HG03139 (cell line): ENCODE data around the gene WDFY2.
"Not testable (repeated sequence)": the region's sequence is repeated elsewhere in the genome, so short reads cannot be mapped to it uniquely, and the experiment has no call there.

ENCODE experiments used
- ATAC-seq: cut with Tn5 transposase; IDR thresholded peaks from one replicate; pipeline ENCODE4 v1.9.1; 2021; ENCODE audit not compliant: unreplicated experiment

The WDFY2 gene

GRCh38 chr13:51689663-51689996, 105.4 kb downstream of the WDFY2 start:
- no peak for ATAC-seq

DNA sequence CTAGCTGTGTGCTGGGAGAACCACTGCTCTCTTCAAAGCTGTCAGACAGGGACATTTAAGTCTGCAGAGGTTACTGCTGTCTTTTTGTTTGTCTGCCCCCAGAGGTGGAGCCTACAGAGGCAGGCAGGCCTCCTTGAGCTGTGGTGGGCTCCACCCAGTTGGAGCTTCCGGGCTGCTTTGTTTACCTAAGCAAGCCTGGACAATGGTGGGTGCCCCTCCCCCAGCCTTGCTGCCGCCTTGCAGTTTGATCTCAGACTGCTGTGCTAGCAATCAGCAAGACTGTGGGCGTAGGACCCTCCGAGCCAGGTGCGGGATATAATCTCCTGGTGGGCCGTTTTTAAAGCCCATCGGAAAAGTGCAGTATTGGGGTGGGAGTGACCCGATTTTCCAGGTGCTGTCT, 111.4 kb downstream of the WDFY2 start:
- ATAC-seq, result not testable (repeated sequence)

DNA sequence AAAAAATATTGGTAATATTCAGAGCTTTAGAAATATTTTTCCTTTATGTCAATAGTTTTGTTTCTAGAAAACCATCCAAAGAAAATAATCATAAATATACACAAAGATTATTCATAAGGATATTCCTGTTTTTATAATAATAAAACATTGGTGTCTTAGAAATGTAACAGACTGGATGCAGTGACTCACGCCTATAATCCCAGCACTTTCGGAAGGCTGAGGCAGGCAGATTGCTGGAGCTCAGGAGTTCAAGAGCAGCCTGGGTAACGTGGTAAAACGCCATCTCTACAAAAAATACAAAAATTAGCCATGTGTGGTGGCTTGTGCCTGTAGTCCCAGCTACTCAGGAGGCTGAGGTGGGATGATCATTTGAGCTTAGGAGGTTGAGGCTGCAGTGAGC, 112.9 kb downstream of the WDFY2 start:
- ATAC-seq, result no peak

- no peak for ATAC-seq
Measured at GRCh38 chr13:51697855-51698254, 113.6 kb downstream of the WDFY2 start.

DNA sequence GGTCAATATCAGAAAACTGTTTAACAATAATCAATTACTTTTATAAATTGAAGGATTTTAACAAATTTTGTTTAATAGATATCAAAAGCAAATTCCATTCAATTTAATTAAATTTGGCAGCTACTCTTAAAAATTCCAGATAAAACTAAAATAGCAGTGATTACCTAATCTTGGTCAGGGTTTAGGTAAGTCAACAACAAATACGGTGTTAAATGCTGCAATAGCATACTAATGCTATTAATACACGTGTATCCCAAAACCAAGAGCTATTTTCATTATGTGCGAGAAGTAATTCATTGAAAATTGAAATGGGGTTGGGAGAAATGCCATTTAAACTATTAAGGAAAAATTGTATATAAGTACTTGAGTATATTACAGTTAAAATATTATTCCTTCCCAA, 114.1 kb downstream of the WDFY2 start:
- ATAC-seq, result no peak

DNA sequence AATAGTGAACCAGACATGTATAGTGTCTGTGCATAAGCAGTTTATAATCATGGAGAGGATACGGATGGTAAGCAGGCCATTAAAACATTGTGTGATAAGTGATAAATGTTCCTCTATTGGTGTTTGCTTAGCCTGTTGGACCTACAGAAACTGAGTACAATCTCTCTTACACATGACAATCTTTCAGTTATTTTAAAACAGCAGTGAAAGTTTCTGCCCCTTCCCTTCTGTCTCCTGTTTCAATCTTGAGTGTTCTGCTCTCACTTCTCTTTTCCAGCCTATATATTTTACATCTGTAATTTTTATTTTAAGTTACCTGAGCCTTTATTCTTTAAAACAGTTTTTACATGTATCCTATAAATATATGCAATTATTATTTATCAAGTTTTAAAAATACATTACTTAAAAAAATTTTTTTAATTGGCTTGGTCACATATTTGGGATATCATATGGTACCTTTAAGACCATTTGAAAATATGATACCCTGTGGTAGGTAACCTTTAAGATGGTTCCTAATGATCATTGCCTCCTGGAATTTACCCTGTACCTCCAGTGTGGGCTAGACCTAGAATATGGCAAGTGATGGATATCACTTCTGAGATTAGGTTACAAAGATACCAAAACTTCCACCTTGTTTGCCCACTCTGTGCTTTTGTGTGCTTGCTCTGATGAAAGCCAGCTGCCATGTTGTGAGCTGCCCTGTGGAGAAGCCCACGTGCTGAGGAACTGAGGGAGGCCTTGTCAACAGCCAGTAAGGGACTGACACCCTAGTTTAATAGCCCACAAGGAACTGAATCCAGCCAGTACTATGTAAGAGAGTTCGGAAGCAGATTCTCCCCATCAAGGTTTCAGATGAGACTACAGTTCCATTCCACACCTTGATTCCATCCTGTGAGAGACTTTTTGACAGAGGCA, 120.4 kb downstream of the WDFY2 start:
- ATAC-seq, result peak; percentile 75

- ATAC-seq, result no peak
Measured at GRCh38 chr13:51707461-51707860, 123.2 kb downstream of the WDFY2 start.

DNA sequence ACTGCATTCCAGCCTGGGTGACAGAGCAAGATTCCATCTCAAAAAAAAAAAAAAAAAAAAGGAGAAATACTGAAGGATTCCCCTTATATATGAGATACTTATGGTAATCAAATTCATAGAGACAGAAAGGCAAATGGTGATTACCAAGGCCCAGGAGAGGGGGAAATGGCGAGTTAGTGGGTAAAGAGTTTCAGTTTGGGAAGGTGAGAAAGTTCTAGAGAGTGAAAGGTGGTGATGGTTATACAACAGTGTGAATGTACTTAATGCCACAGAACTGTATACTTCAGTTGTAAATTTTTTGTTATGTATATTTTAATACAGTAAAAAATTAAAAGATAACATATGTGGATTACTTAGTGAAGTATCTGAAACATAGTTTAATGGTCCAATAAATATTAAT, 129.5 kb downstream of the WDFY2 start:
- ATAC-seq, result no peak

- no peak for ATAC-seq
Measured at GRCh38 chr13:51714663-51715168, 130.5 kb downstream of the WDFY2 start.

DNA sequence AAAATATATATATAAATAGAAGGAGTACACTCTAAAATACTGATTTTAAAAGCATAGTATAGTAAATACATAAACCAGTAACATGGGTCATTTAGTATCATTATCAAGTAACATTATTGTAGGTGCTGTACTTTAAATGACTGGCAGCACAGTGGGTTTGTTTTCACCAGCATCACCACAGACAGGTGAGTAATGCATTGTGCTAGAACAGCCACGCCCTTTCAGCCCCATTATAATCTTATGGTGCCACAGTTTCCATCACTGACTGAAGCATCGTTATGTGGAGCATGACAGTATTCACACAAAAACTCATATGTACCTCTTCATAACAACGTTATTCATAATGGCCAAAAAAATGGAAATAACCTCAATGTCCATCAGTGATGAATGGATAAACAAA, 131.4 kb downstream of the WDFY2 start:
- ATAC-seq, result no peak

DNA sequence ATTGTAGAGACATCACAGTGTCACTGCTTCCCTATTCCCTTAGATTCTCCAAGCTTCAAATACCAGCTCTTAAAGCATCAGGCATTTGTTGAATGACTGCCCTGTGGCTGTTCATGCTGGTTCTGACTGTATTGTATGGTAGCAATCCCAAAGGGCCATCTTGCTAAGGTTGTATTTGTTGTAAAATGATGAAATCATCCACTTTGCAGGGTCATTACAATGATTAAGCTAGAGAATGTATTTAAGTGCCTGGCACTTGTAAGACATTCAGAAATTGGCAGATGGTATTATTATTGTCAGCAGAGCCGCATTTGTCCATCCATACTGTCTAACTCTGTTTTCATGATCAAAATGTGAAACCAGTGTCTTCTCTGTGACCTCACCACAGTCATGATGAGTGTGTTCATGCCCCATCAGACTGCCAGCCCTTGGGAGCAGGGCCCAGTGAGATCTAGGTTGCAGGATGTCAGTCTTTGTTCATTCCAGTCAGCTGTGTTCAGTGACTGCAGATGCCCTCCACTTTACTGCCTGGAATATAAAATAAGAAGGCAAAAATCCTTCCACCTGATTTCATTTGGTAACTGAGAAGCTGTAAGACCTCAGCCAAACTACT, 133.6 kb downstream of the WDFY2 start:
- ATAC-seq, result no peak

DNA sequence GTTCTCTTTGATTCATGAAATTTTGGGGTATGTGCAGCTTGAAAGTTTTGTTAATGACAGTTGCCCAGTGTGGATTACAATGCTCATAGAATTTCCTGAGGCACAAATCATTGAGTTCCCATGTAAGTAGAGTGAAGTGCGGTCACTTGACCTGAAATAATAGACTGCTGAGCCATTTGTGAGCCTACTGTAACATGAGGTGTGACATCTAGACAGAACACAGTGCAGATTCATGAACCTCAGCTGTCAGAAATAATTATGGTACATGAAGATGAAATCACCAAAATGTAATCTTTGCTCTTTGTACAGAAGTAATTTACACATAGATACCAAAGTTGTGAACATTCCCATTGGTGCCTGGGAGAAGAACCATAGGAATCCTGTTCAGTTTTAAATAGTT, 135.1 kb downstream of the WDFY2 start:
- no peak for ATAC-seq

GRCh38 chr13:51721496-51721895, 137.2 kb downstream of the WDFY2 start:
- ATAC-seq, result peak; percentile 54

- ATAC-seq, result no peak
Measured at GRCh38 chr13:51723529-51723928, 139.3 kb downstream of the WDFY2 start.

DNA sequence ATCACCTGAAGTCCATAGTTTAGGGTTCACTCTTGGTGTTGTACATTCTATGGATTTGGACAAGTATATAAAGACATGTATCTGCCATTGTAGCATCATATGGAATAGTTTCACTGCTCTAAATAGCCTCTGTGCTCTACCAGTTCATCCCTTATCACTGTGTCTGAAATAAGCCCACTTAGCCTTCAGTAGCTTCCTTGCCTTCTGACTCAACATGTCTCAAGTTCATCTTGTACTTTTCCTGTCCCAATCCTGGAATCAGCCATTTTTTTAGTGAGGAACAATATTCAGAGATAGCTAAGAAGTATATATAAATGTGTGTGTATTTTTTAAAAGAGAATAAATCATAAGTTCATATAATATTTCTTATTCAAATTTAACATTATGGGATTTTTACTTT, 140.5 kb downstream of the WDFY2 start:
- no peak for ATAC-seq

GRCh38 chr13:51726446-51727193, 142.4 kb downstream of the WDFY2 start:
- ATAC-seq, result no peak

DNA sequence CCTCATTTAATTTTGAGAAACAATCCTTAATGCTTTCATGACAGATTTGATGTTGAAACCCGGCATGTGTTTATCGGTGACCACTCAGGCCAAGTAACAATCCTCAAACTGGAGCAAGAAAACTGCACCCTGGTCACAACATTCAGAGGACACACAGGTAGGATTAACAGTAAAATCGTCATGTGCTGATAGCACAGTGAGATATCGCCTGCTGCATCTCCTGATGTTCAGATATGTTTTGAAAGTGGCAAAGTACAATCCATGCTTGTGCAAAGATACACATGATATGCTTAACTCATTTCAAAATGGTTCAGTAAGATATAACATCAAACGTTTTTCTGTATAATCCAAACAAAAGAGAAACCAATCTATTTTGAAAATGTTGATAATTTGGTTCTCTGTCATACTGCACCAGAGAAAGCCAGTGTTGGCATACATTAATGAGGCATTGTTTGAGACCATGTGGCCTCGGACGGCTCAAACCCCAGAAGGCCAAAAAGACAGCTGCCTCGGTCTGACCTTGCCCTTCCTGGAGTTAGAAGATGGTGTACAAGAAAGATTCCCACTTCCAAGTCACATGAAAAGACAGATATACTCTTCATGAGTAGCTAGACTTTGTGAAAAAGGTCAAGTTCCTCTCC, 143.5 kb downstream of the WDFY2 start:
- ATAC-seq, result no peak

- ATAC-seq, result no peak
Measured at GRCh38 chr13:51728275-51728673, 144.0 kb downstream of the WDFY2 start.

DNA sequence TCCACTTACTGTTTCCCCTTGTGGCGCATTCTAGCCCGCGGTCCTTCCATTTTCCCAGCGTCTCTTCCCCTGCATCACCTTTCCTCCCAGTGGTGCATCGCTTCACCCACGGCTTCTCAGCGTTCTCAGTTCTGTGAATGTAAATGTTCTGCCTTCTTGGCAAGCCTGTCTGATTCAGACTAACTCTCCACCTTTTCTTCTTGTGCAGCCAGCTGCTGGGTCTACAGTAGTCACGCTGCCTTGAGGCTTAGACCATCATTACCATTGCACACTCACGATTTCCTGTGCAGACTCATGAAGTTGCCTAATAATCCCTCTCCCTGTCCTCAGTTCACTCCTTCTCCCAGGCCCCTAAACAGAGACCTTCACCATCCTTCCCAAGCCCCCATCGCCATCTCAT, 144.7 kb downstream of the WDFY2 start:
- ATAC-seq, result no peak

DNA sequence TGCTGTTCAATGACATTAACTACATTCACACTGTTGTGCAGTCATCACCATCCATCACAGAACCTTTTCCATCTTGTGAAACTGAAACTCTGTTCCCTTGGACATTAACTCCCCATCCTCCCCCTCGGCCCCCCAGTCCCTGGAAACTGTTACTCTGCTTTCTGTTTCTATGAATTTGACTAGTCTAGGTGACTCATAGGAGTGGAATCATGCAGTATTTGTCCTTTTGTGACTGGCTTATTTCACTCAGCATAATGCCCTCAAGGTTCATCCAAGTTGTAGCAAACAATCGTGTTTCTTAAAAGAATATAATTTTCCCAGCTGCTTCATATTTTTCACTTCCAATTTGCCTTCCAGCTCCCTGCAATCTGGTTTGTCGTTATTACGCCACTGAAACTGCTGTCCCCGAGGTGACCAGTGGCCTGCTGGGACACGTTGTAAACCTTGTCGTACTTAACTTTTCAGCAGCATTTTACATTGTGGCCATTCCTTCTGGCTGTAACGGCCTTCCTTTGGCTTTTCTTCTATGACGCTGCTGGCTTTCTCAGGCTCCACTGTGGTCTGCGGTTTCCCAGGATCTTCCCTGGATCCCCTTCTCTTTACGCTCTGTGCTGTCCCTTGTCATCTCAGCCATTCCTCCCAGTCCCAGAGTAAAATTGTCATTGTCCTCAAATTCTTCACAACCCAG, 145.7 kb downstream of the WDFY2 start:
- no peak for ATAC-seq

GRCh38 chr13:51730927-51731326, 146.7 kb downstream of the WDFY2 start:
- ATAC-seq, result no peak
